Tibial nerve (tissue), 4 donors: Measurements from ENCODE around the gene SLC7A4.

Experiments used
- CTCF ChIP-seq, 5 experiments: fragments of 200-600 bp in 3 of 5; fragments of 450-650 bp in 2 of 5; sonication (generic) in 3 of 5; IDR thresholded peaks; one replicate each; pipeline ENCODE4 v1.5.1; 2016 to 2019; ENCODE audit warnings: antibody characterized with exemption in 5 of 5, mild to moderate bottlenecking in 3 of 5, moderate library complexity in 2 of 5
- EP300 ChIP-seq, 2 donors: sonication (generic); formaldehyde crosslinking; IDR thresholded peaks; one replicate each; pipeline ENCODE4 v1.6.1; 2017; ENCODE audit warnings: antibody characterized with exemption in 2 of 2, mild to moderate bottlenecking in 1 of 2
- POLR2A ChIP-seq, 2 donors: fragments of 450-650 bp; IDR thresholded peaks; one replicate each; pipeline ENCODE4 v1.6.1; 2017; ENCODE audit warnings: antibody characterized with exemption in 2 of 2, mild to moderate bottlenecking in 2 of 2, moderate library complexity in 2 of 2

DNA sequence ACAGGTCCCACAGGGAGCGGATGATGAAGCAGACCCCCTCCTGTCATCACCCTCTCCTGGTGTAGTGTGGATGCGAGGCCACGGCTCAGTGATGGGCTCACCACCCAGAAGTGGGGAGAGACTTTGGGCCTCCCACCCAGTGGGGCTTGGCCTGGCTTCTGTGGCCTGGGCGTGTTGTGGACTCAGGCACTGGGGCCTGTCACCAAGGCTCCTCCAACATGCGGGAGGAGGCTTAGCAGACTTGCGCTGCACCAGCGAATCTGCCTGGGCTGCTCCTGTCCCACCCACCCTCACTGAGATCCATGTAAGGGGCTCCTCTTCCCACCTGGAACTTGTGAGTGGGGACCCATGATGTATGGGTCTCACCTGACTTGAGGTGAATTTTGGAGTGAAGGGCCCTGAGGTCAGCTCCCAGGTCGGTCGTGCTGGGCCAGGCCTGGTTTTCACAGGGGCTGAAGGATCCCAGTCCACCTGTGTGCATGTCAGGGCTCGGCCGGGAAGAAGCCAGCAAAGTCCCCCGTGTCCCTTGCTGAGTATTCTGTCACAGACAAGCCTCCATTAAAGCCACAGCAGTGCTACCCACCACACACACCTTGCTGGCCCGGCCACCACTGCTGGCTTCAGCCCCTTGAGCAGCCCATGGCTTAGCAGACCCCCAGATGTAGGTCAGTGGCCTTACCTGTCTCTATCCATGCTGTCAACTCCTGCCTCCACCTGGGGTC lies 34.7 kb downstream of the SLC7A4 start:
- no peak for TF ChIP-seq EP300 (IDR thresholded peaks at IDR 0.05)
- no peak for TF ChIP-seq CTCF (IDR thresholded peaks at IDR 0.05)
- no peak for TF ChIP-seq POLR2A (IDR thresholded peaks at IDR 0.05)
